HepG2 (cell line): Measurements from ENCODE around the gene NKX2-2. TPM values are rescaled to one million over a fixed set of nuclear protein-coding genes. Genes with fewer than 3 reads are reported as not detected.

Source experiments
- ATAC-seq: fragments of 200-7000 bp; cut with Tn5 transposase; 3 replicates; pipeline ENCODE4 v1.9.1; 2020; ENCODE audit warnings: mild to moderate bottlenecking, moderate library complexity
- BruUV-seq: library from RNA; stranded (reverse); fragments of 400-500 nt; replicated peaks from 2 replicates; lab custom pipeline; 2021; lab: Mats Ljungman, UMichigan
- CTCF ChIA-PET: fragments of 300-600 bp; formaldehyde crosslinking; extraction: SDS; loops from one replicate; lab custom pipeline; 2021; ENCODE audit warnings: low total read pairs, inconsistent platforms, low intra/inter-chr PET ratio; lab: Yijun Ruan, JAX
- POLR2A ChIA-PET: fragments of 350-600 bp; sonication (Branson Sonifier 250); formaldehyde crosslinking; loops from one replicate; lab custom pipeline; 2020; ENCODE audit warnings: antibody characterized with exemption, inconsistent platforms; lab: Yijun Ruan, JAX
- DNase-seq: peaks from one replicate; pipeline ENCODE4 v3.0.0-alpha.2; 2015; ENCODE audit warnings: low spot score
- FAIRE-seq: peaks from 3 replicates; lab custom pipeline; 2011; peaks lifted over from hg19 to GRCh38; lab: Jason Lieb, UNC
- H2AFZ ChIP-seq: one replicate; pipeline ENCODE4 v1.6.1; 2011; ENCODE audit warnings: low read length, inconsistent platforms
- H3K27ac ChIP-seq: fragments of 300-600 bp; 3 replicates; pipeline ENCODE4 v1.8.0; 2011; ENCODE audit warnings: mixed run types, mild to moderate bottlenecking, mixed read lengths, low read length, inconsistent platforms; ENCODE audit not compliant: insufficient read depth; ENCODE audit errors: extremely low read length
- H3K27me3 ChIP-seq, 2 experiments: fragments of 200-600 bp in 1 of 2; 2 replicates in 1 of 2; 3 replicates in 1 of 2; pipeline versions ENCODE4 v1.6.0 to v1.8.0; 2011; ENCODE audit warnings: low read length in 2 of 2, mild to moderate bottlenecking in 2 of 2, moderate library complexity in 2 of 2, inconsistent platforms in 1 of 2; ENCODE audit not compliant: insufficient read depth in 2 of 2, control insufficient read depth in 1 of 2
- H3K36me3 ChIP-seq, 2 experiments: fragments of 200-600 bp in 1 of 2; replicated peaks in 1 of 2; 2 replicates in 1 of 2; 3 replicates in 1 of 2; pipeline versions ENCODE4 v1.5.1 to v1.8.0; 2011; ENCODE audit warnings: low read length in 2 of 2, inconsistent platforms in 1 of 2; ENCODE audit not compliant: insufficient read depth in 2 of 2, control insufficient read depth in 1 of 2
- H3K4me1 ChIP-seq: 2 replicates; pipeline ENCODE4 v1.5.1; 2012; ENCODE audit warnings: low read length, inconsistent platforms; ENCODE audit not compliant: insufficient read depth
- H3K4me2 ChIP-seq: 2 replicates; pipeline ENCODE4 v1.6.0; 2011; ENCODE audit warnings: low read depth, low read length, inconsistent platforms
- H3K4me3 ChIP-seq, 3 experiments: fragments of 200-600 bp in 1 of 3; sonication (generic), shearing (Covaris generic) in 1 of 3; replicated peaks in 1 of 3; 2 replicates each; pipeline ENCODE4 v1.5.1; 2011 to 2016; ENCODE audit warnings: low read length in 3 of 3, inconsistent platforms in 2 of 3, low read depth in 2 of 3, mild to moderate bottlenecking in 2 of 3, control low read depth in 1 of 3, mixed read lengths in 1 of 3; ENCODE audit not compliant: insufficient read depth in 1 of 3
- H3K79me2 ChIP-seq: one replicate; pipeline ENCODE4 v1.6.1; 2011; ENCODE audit warnings: low read length, inconsistent platforms; ENCODE audit not compliant: insufficient read depth
- H3K9ac ChIP-seq: 2 replicates; pipeline ENCODE4 v1.6.0; 2011; ENCODE audit warnings: mild to moderate bottlenecking, low read depth, low read length, inconsistent platforms; ENCODE audit not compliant: insufficient read depth
- H3K9me3 ChIP-seq: 2 replicates; pipeline ENCODE4 v1.5.1; 2012; ENCODE audit warnings: mild to moderate bottlenecking, low read length
- H4K20me1 ChIP-seq: 2 replicates; pipeline ENCODE4 v1.6.0; 2011; ENCODE audit warnings: inconsistent platforms, mild to moderate bottlenecking, low read length, moderate library complexity; ENCODE audit not compliant: insufficient read depth
- HIVEP1 ChIP-seq: sonication (generic); formaldehyde crosslinking; IDR thresholded peaks from 2 replicates; pipeline ENCODE4 v1.4.0; 2020; ENCODE audit warnings: mild to moderate bottlenecking, missing genetic modification reagents
- HNRNPLL ChIP-seq: fragments of 200-400 bp; formaldehyde crosslinking; IDR thresholded peaks from 2 replicates; pipeline ENCODE4 v1.6.1; 2017; ENCODE audit warnings: mild to moderate bottlenecking, low read depth, low read length; ENCODE audit not compliant: poor library complexity, severe bottlenecking
- KLF11 ChIP-seq: IDR thresholded peaks from 2 replicates; pipeline ENCODE4 v1.6.1; 2016; ENCODE audit warnings: missing compliant biosample characterization
- NCOA2 ChIP-seq: sonication (generic); formaldehyde crosslinking; IDR thresholded peaks from 2 replicates; pipeline ENCODE4 v1.8.0; 2022; ENCODE audit warnings: inconsistent platforms
- RARG ChIP-seq: sonication (generic); formaldehyde crosslinking; IDR thresholded peaks from 2 replicates; pipeline ENCODE4 v1.4.0; 2020; ENCODE audit warnings: low read depth, mild to moderate bottlenecking, missing genetic modification reagents
- SP140L ChIP-seq: sonication (generic); formaldehyde crosslinking; IDR thresholded peaks from 2 replicates; pipeline ENCODE4 v1.4.0; 2020; ENCODE audit warnings: missing genetic modification reagents, borderline replicate concordance
- YEATS4 ChIP-seq: sonication (generic); formaldehyde crosslinking; IDR thresholded peaks from 2 replicates; pipeline ENCODE4 v1.4.0; 2020; ENCODE audit warnings: missing genetic modification reagents, borderline replicate concordance
- ZBED4 ChIP-seq: sonication (generic); formaldehyde crosslinking; IDR thresholded peaks from 2 replicates; pipeline ENCODE4 v1.4.0; 2020; ENCODE audit warnings: missing genetic modification reagents, borderline replicate concordance
- WGBS: methylation state at CpG from one replicate; pipeline ENCODE4 v1.1.6; 2017; ENCODE audit warnings: low lambda C conversion rate; 5-methylcytosine and 5-hydroxymethylcytosine counted together
- in situ Hi-C: cut with HindIII; loops from 2 replicates; pipeline ENCODE4 v1.10.0; 2017; ENCODE audit warnings: low pct_unique_long_range_greater_than_20kb; ENCODE audit not compliant: extremely low pct_ligation_motif_present
- intact Hi-C: fragments of 100-400 bp; cut with micrococcal nuclease; formaldehyde crosslinking; loops from one replicate; pipeline ENCODE4 v1.10.0; 2022; ENCODE audit not compliant: unreplicated experiment
- polyA plus RNA-seq, 8 experiments: library from polyadenylated mRNA; depleted of rRNA in 3 of 8; stranded (reverse) in 7 of 8; unstranded in 1 of 8; fragments of >200 nt; fragmentation: Illumina TruSeq in 4 of 8; extraction: Trizol in 4 of 8; gene quantifications; 2 replicates each; pipeline versions ENCODE4 v1.2.1 to v1.2.3, GENCODE V29; 2011 to 2016; ENCODE audit warnings: low read depth in 4 of 8, missing spikeins in 1 of 8, mixed read lengths in 1 of 8; ENCODE audit not compliant: insufficient read depth in 1 of 8
- total RNA-seq, 5 experiments: library from RNA; depleted of rRNA; stranded (reverse); fragments of >200 nt; fragmentation: Illumina TruSeq; extraction: Trizol; gene quantifications; 2 replicates each; pipeline ENCODE4 v1.2.3, GENCODE V29; 2016; ENCODE audit warnings: low read depth in 1 of 5
- TF ChIP-seq, protein P1 (sequence below): sonication (generic); formaldehyde crosslinking; IDR thresholded peaks from 2 replicates; pipeline ENCODE4 v1.8.0; 2023; ENCODE audit warnings: mild to moderate bottlenecking, missing genetic modification reagents

NKX2-2 gene
- total and polyA plus RNA-seq, 2 of the 13 experiments (the other 11 are each of a cell fraction or from before 2014, with no cell fraction given), result not detected

GRCh38 chr20:21514553-21515251 lies 838 bp upstream of the NKX2-2 start (continued):
- TF ChIP-seq ZBED4 (CRISPR knock-in tag) (no peak), HIVEP1 (CRISPR knock-in tag) (no peak), KLF11 (no peak), NCOA2 (no peak), SP140L (no peak)
- TF ChIP-seq, protein P1, sequence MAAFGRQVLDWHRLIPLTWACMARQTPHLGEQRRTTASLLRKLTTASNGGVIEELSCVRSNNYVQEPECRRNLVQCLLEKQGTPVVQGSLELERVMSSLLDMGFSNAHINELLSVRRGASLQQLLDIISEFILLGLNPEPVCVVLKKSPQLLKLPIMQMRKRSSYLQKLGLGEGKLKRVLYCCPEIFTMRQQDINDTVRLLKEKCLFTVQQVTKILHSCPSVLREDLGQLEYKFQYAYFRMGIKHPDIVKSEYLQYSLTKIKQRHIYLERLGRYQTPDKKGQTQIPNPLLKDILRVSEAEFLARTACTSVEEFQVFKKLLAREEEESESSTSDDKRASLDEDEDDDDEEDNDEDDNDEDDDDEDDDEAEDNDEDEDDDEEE, result no peak

GRCh38 chr20:21513181-21513663 lies 642 bp downstream of the NKX2-2 start:
- Histone ChIP-seq H3K27ac (no peak overlapping the region), H3K79me2 (no peaks in the 10 kb centered on the region), H3K27me3 (peaks cover 33 to 92% of the 10 kb centered on the region in 2 experiments), H3K4me1 (peaks cover 11% of the 10 kb centered on the region), H3K4me3 (no peak overlapping the region; a peak in 1 of 6 replicates), H3K4me2 (peak overlapping the region; percentile 40), H3K36me3 (no peaks in the 10 kb centered on the region), H4K20me1 (no peaks in the 10 kb centered on the region), H3K9me3 (no peaks in the 10 kb centered on the region), H3K9ac (no peak overlapping the region), H2AFZ (no peak overlapping the region)
- DNase-seq, result no peak
- WGBS, result 33% methylated on average over 18 of the region's 30 CpGs
- ChIA-PET POLR2A (no interaction called here), CTCF (no interaction called here)
- intact Hi-C loops (no loop called here), in situ Hi-C loops (no loop called here)
- peak; percentile 11 for ATAC-seq
- no TSS peak for BruUV-seq
- 0 out of 2 replicates have a peak, but pooled peaks have one; percentile 20 for TF ChIP-seq YEATS4
- TF ChIP-seq HNRNPLL, result peak; percentile 17
- no peak for TF ChIP-seq RARG (CRISPR knock-in tag)
- FAIRE-seq, result no peak
